Hematopoietic multipotent progenitor cell treated with erythropoietin and hydrocortisone succinate and interleukin-3 and kit ligand, for 17 days (in vitro differentiated cells): ENCODE measurements around the gene ASXL1.

Source experiments
- DNase-seq: peaks from one replicate; pipeline ENCODE4 v3.0.0-alpha.2; 2015; ENCODE audit warnings: low spot score

Gene ASXL1

DNA sequence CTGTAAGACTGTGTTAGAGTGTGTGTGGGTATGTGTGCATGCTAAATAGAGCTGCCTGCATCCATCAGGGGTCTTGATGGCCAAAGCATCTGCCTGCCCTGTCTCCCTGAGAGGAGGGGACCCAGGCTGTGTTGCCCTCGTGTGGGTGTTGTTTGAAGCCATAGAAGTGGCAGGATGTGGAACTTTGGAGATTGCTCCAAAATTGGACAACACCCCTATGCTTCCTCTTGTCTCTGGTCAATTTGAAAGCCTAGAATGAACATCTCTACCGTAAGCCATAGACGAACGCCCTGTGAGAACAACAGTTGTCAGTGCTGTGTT is 82.6 kb downstream of the ASXL1 start:
- no peak for DNase-seq

DNA sequence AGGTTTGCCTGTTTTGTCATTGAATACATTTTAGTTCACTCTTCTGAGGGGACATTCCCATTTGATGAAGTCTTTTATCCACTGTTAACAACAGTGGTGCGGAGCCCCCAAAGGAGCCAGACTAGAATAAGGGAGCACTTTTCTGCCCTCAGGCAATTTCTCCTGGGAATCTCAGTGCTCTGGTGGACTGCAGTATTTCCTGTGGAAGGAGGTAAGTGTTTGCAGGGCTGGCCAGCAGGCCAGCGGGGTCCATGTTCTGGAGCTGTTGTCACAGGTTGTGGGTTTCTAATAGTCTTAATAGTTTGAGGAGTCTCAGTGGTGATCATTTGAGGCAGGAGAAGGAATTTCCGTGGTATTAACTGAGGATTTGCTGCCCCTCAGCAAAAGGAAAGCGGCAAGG is 83.5 kb downstream of the ASXL1 start:
- no peak for DNase-seq

DNA sequence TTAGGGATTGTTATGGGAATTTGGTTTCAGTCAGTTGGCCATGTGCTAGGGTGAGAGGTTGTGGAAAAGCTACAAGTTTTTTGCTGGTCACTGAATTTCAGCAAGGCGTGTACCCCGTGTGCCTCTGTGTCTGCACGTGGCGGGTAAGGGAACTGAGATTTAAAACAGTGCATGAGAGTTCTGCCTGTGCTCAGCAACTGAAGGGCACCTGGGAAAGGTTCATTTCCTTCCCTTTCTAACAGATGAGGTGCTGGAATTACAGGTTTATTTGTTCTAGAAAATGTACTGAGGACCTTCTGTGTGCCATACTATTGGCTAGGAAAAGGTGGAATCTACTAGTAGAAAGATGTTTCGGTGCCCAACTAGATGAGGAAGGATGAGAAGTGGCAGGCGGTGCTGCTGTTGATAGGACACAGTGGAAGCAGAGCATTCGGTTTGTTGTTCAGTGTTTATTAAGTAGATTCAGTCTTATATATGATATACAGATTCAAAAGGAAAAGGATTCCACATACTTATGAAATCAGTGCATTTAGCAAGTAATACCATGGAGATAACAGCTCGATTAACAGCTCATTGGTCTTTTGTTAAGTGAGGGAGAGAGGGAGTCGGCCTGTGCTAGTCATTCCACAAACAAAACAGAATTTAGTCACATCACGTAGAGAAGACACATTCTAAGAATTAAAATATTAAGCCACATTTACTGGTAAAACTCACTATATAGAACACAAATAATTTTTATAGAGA is 84.7 kb downstream of the ASXL1 start:
- DNase-seq, result no peak

DNA sequence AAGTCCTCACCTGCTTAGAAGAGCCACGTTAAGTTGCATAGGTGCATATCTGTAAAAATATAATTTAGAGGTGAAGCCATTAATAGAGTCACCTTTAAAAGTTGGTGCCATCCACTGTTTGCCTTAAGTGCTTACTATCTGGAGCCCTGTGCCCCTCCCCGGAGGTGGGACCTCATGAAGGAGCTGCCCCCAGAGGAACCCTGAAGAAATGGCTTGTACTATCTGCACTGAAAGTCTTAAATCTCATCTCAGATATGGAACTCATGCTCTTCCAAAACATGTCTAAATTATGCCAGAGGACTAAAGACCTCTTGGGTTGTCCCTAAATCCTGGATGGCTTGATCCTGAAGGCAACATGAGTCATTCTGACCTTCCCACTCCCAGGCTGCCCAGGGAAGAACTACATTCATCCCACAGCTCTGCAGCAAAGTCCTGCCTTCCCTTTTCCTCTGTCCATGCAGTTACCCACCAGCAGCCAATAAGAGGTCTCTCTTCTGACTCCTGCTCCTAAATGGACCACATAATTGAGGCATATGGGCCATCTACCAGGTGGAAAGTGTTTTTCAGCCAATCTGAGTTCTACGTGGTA is 85.3 kb downstream of the ASXL1 start:
- DNase-seq, result no peak

DNA sequence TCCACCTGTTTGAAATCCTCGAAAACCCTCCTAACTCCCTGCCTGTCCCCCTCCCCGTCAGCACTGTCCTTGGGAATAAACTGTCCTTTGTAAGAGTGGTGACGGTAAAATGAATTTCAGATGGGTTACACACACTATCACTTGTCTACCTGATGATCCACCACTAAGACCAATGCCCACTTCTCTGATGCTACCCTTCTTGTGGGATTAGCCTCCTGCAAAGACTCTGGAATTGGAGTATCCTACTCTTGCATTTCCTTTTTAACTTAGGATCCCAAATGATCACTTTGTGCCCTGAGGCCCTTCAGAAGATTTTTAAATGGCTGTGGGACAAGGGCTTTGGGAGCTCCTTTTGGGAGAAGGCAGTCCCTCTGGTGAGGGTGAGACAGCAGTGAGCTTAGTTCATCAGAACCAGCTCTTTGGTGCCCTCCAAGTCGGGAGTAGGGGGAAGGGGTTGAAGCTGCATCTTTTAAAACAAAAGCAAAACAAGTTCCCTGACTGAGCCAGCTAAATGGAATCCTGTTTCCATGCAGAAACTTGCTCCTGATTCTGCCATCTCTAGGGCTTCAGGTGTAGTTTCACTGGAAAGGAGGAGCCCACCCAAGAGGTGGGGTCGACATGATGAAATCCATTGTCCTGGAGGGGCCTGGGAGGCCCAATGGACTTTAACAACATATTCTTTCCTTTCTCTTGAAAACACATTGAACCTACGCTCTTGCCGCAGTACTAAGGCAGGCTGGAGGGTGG is 86.5 kb downstream of the ASXL1 start:
- no peak for DNase-seq

DNA sequence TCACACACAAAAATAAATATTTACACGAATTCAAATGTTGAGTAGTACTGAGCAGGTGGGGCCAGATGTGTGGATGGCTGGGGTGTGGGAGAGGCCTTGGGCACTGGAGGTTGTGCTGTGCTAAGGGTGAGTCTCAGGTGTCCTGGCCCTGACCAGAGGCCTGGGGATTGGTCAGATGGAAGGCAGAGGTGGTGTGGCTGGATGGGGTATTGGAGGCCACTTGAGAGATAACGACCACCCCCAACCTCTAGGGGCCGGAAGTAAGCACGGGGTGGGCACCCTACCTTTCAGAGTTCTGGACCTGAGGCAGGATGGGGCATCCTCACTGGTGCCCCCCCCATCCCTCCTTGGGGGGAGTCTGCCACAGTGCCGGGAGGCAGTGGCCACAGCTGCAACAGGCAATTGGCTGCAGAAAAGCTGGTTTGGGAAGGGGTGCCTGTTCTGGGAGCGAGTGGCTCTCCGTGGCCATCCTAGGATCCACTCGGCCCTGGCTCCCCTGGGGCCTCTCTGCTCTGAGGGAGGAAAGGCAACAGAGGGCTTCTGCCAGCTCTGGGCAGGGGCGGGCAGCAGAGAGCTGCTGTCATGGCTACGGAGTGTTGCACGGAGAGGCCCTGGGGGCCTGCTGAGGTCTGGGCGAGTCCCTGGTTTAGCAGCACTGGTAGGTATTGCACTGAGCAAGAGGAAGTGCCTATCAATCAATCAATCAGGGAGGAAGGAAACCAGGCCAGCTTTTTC is 87.6 kb downstream of the ASXL1 start:
- DNase-seq, result no peak

DNA sequence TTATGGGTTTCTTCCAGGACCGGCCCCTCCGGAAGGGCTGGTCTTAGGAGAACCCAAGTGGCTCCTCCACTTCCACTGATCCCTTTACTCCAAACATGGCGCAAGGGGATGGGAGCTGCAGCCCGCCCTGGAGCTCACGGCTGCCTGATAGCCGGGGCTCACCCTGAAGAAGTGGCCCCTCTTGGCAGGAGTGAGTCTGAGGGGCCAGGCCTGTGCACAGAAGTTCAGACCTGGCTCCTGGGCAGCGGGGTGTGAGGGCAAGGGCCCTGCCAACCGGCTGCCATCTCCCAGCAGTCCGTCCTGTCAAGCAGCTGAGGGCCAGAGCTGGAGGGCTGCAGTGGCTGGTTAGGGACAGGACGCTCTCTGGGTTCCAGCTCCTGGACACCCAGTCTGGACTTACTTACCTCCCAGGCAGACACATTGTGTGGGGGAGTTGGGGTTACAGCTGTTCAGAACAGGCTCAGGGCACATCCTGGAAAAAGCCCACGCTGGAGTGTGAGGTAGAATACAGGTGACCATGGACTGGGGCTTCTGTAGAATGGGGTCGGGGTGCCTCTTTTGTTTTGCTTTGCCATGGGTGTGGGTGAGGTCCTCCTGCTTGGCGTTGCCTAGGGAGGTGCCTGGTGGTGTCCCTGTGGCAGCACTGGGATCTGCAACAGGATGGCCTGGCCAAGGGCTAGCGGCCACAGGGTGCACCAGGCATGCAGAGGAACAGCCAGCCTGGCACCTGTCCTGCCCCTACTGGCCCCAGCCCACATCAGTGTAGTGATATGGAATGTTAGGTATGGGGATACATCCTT is 88.4 kb downstream of the ASXL1 start:
- no peak for DNase-seq

DNA sequence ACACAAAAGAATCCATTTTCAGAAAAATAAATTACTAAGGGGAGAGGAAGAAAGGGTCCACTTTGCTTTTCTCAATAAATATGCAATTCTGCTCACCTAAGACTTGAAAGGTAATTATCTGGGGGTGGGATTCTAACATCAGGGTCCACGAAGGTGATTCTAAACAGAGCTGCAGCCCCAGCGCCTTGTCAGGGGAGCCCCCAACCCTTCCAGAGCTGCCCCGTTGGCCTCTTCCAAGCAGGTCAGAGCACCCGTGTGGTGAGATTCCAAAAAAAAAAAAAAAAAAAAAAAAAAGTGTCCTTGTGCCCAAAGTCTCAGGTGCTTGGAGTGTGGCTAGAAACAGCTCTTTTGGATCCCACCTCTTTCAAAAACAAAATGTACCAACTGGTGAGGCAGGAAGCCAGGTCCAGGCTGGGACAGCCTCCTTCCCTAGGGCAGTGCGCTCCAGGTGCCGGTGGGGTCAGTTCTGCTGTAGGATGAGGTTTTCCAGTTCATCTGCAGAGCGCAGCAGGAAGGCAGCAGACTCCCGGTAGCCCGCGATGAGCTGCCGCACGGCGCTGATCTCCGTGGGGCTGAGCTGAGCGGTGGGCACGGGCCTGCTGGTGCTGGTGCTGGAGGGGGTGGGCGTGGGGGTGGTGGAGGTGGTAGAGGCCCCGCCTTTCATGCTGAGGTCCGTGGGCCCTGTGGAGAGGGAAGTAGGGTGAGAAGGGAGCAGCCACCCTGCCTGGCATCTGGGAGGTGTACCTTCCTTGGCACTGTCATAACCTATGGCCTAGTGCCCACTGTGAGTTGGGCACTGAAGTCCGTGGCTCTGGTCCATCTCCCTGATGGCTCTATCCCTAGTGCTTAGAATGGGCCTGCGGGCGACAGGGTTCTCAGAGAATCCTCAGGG is 89.3 kb downstream of the ASXL1 start:
- DNase-seq, result no peak

DNA sequence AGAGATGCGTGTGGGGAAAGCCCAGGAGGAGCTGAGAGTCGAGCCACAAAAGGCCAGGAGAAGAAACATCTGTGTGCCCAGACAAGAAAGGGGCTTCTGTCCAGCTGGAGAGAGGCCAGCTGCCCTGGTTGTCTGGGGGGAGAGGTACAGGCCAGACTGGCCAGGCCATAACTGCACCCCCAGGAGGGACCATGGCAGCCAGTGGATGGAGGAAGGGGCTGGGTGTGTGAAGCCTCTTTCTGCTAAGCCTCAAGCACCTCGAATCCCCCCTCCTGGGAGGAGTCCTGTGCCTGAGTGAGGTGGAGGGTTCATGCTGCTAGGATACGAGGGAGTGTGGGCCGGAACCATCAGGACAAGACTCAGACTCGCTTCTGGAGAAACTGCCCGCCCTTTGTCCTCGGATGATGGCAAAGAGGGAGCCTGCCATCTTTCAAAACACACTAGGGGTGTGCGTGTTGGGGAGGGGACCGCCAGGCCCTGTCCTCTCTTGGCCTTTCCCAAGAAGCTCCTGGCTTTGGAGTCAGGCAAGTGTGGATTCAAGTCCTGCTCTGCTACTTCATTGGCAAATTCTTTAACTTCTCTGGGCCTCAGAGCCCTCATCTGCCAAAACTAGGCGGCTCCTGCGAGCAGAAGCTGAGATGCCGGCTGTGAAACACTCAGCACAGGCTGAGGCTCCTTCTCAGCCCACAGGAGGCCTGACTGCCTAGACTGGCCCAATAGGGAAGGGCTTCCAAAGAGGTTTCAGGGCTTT is 90.3 kb downstream of the ASXL1 start:
- DNase-seq, result no peak

DNA sequence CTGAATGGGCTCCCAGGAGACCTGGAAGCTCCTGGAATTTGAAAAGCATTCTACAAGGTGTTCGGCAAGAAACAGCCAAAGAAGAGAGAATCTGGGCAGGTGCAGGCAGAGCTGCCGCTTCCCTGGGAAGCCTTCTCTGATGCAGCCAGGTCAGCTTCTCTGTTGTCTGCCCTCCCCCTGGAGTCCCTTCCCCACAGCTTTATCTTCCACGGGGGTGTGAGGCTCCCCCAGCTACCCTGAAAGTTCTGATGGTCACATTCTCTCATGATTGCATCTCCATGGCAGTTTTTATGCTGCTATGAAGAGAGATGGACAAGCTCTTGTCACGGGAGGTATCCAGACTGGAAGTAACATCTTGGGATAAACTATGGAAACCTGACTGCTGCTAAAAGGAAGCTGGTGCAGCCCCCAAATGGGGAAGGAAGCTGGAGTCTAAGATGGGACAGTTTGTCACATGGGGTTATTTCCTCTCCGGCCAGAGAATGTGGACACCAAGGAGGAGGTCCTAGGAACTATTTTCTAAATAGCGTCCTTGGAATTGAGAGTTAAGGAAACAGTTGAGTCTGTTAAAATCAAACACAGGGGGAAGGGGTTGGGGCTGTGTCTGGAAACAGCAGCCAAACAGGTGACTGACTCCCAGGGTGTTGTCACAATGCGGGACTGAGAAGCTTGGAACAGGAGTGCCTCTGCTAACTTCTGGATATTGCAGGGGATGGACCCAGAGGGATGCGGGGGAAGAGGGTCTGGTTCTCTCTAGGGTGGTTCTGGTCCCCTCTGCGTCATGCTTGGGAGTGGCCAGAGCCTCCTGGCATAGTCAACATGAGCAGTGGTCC is 91.1 kb downstream of the ASXL1 start:
- no peak for DNase-seq

DNA sequence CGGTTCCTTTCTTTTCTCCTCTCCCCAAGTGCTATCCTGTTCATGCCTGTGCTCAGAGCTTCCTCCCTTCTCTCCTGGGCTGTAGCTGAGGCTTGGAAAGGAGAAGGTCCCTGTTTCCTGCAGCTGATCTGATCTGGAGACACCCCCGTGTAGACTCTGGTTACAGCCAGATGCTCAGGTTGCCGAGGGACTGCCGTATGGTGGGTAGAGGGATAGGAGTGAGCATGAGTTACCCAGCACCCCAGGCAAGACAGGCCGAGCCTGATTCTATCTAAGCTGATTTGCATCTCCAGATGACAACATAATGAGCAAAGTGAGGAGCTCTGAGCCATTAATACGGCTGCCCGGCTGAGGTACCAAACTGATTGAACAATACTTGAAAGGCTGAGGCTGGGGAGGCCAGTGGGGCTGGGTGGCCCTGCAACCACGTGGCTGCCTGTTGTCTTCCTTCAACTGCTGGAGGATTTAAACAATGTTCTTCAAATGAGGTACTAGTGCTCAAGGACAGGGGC is 91.8 kb downstream of the ASXL1 start:
- DNase-seq, result no peak

DNA sequence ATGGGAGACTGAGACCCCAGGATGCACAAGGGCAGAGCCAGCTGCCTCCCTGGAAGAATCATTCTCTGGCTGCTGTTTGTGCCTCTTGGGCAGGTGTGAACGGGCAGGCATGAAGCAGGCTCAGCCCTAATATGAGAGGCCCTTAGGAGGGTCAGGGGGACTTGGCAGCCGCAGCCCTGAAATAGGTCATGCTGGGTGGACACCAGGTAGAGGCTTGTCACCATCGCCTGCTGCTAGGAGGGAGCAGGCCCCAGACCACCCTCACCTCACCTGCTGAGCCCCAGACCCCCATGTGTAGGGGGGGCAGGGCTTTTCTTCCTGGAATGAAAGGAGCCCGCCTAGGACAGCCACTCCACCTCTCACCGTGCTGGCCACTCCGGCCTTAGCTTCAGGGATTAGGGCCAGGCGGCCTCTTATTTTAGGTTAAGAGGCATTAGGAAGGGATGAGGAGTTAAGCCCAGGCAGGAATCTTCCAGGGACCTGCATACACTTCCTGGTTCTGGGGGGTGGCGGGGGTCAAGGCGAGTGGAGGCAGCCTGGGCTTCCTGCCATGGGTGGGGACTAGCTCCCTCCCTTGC is 92.4 kb downstream of the ASXL1 start:
- no peak for DNase-seq

DNA sequence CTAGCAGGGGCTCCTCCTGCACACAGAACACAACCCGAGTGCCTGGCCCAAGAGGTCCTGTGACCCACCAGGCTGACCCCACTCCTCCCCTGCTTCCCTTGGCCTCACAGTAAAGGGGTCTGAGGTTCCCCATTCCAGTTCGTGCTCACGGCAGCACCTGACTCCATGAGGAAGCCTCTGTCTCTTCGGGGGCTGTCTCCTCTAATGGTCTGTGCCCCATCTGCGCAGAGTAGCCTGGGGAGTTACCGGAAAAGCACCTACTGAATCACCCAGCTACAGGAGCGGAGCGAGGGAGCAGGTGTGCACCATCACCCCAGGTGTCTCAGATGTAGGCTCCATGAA is 93.2 kb downstream of the ASXL1 start:
- DNase-seq, result no peak

DNA sequence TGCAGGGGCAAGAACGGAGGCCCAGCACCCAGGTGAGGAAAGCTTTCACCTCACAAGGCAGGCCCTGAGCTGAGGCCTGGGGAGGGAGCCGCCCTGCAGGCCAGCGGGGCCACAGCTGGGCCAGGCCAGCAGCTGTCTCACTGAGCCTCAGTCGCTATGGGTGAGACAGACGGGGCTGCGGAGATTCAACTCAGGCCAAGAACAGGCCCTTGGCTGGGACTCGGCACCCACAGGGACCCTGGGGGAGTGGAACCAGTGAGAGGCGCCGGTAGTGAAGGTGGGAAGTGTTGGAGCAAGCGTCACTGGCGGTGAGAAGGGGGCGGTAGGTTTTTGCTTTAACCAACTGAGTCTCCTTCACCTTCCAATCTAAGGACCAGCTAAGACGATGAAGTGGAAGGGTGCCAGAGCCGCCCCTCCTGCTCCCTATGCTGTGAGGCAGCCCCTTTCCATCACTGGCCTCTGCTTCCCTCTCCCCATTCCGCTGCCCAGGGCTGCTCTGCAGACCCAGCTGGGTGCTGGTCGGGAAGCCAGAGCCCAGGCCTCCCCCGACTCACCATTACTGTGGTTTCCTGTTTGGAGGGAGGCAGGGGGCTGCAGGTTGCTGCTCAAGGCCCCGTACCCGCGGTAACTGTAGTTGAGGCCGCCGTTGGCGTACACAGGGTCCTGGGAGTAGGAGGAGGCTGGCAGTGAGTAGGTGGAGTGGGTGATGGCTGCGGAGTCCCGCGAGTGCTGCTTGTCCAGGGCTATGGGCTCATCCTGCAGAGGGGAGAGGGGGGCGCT is 93.7 kb downstream of the ASXL1 start:
- no peak for DNase-seq

DNA sequence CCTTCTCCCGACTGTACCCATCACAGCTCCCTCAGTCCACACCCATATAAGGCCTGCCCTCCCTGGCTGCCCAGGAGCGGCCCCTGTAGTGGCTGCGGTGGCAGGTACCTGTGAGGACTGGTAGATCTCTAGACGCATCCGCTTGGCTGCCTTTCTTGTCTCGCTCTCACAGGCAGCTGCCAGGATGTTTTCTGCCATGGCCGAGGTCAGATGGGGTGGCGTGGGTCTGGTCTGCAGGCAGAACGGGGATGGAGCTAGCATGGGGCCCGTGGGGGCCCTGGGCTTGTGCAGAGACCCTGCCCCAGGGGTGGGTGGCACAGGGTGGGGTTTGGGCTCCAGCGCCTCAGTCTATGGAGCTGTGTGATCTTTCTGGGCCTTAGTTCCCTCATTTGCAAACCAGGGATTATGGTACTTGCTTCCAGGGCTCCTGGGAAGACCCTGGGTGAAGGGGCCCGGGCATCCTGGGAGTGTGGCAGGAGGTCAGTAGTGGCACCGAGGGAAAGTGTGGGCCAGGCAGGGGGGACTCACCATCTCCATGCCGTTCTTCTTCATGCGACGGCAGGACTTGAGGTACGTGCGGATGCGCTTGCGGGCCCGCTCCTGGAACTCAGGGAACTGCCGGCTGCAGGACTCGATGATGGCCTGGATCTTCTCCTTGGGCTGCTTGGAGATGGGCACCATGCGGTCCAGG is 94.8 kb downstream of the ASXL1 start:
- DNase-seq, result no peak

DNA sequence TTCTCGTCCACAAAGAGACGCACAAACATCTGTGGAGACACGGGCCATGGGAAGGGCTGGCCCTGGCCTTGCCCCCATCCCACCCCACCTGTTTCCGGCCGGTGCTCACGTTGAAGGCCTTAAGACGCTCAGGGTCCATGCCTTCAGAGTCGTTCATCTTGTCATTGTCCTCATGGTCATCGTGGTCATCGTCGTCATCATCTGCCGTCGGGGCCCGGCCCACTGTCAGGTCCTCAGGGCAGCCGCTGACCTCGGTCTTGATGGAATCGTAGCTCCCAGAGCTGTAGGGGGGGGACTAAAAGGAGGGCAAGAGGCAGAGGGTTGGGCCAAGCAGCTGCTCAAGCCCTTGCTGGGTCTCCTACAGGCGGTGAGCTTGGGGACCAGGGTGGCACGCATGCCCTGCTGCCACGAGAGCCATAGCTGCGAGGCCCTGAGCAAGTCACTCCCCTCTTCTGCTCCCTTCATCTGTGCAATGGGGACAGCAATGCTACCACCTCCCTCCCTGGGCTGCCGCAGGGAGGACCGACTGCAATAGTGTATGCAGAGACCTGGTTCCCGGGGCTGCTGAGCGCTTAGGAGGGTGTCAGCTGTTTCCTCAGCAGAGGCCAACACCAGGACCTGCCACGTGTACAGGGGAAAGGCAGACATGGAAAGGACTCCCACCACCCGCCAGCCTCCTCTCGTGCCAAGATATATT is 95.5 kb downstream of the ASXL1 start:
- DNase-seq, result no peak
